Vagina (tissue), 2 donors: ENCODE data around the gene B4GALT1. TPM values are rescaled to one million over a fixed set of nuclear protein-coding genes. Genes with fewer than 3 reads are reported as not detected.

Experiments
- DNase-seq, 2 donors: peaks; one replicate each; pipeline ENCODE4 v3.0.0-alpha.2; 2017; ENCODE audit errors: extremely low spot score in 2 of 2
- H3K27ac ChIP-seq: fragments of 200-600 bp; sonication (generic); one replicate; pipeline ENCODE4 v1.5.1; 2019
- H3K27me3 ChIP-seq: fragments of 200-600 bp; sonication (generic); one replicate; pipeline ENCODE4 v1.5.1; 2019
- H3K36me3 ChIP-seq, 2 donors: fragments of 200-600 bp; sonication (generic); one replicate each; pipeline ENCODE4 v1.5.1; 2017 to 2019
- H3K4me1 ChIP-seq: fragments of 200-600 bp; sonication (generic); one replicate; pipeline ENCODE4 v1.5.1; 2019
- H3K4me3 ChIP-seq, 2 donors: fragments of 200-600 bp; sonication (generic); 1 replicate in 1 of 2; 2 replicates in 1 of 2; pipeline ENCODE4 v1.5.1; 2016 to 2019
- H3K9me3 ChIP-seq: fragments of 200-600 bp; sonication (generic); one replicate; pipeline ENCODE4 v1.5.1; 2019
- POLR2A ChIP-seq, 2 donors: fragments of 450-650 bp; IDR thresholded peaks; one replicate each; pipeline ENCODE4 v1.6.1; 2017; ENCODE audit warnings: antibody characterized with exemption in 2 of 2, mild to moderate bottlenecking in 2 of 2, moderate library complexity in 2 of 2
- POLR2AphosphoS5 ChIP-seq, 2 donors: sonication (generic); formaldehyde crosslinking; IDR thresholded peaks; one replicate each; pipeline ENCODE4 v1.9.0; 2017; ENCODE audit warnings: antibody characterized with exemption in 2 of 2, mild to moderate bottlenecking in 2 of 2, low read depth in 1 of 2; ENCODE audit not compliant: insufficient read depth in 1 of 2
- intact Hi-C: fragments of 100-400 bp; cut with DNase I; formaldehyde crosslinking; loops from one replicate; pipeline ENCODE4 v1.15.1; 2023
- total RNA-seq: library from RNA; depleted of rRNA; stranded (reverse); fragments of >200 nt; gene quantifications from one replicate; pipeline ENCODE4 v1.2.3, GENCODE V29; 2016
- TF ChIP-seq, protein P1 (sequence below), 3 experiments: fragments of 450-650 bp in 2 of 3; fragments of 200-600 bp in 1 of 3; sonication (generic) in 1 of 3; IDR thresholded peaks; one replicate each; pipeline ENCODE4 v1.5.1; 2017 to 2019; ENCODE audit warnings: antibody characterized with exemption in 3 of 3, mild to moderate bottlenecking in 2 of 3, moderate library complexity in 2 of 3

The B4GALT1 gene
- total RNA-seq, 1 donor from 2014 or later = 85.2 TPM

DNA sequence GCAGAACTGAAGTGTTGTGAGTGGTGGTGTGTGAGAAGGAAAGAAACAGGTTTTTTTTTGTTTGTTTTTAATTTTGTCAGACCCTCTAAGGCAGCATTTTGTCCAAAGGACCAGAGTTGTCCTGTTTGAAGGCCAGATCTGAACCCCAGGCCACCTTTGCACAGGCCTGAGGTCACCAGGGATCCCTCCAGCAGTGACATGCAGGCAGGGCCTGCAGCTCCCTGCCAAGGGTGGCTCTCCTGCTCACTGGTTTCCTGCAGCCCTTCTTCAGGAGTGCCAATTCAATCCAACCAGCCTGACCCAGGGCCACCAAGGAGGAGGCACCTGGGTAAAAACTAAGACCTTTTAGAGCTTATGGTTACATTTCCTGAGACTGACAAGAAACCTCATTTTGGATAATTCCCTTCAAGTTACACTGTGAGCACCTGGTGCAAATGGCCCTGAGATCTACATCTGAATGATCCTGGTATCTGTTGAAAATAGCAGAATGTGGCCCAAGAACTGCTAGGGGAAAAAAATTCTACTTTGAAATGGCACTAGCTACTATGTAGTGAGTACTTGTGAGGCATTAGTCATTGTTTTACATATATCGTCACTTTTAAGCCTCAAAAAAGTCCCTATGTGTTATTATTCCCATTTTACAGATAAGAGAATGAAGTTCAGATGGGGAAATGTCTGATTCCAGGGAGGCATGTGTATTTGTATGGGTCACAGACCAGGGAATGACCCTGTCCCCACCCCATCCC, 57.1 kb downstream of the B4GALT1 start:
- no peak overlapping the region for H3K4me3 ChIP-seq
- TF ChIP-seq, protein P1, sequence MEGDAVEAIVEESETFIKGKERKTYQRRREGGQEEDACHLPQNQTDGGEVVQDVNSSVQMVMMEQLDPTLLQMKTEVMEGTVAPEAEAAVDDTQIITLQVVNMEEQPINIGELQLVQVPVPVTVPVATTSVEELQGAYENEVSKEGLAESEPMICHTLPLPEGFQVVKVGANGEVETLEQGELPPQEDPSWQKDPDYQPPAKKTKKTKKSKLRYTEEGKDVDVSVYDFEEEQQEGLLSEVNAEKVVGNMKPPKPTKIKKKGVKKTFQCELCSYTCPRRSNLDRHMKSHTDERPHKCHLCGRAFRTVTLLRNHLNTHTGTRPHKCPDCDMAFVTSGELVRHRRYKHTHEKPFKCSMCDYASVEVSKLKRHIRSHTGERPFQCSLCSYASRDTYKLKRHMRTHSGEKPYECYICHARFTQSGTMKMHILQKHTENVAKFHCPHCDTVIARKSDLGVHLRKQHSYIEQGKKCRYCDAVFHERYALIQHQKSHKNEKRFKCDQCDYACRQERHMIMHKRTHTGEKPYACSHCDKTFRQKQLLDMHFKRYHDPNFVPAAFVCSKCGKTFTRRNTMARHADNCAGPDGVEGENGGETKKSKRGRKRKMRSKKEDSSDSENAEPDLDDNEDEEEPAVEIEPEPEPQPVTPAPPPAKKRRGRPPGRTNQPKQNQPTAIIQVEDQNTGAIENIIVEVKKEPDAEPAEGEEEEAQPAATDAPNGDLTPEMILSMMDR (IDR thresholded peaks at IDR 0.05) = no peak
- no peak for TF ChIP-seq POLR2AphosphoS5 (IDR thresholded peaks at IDR 0.05; ENCODE audit: insufficient read depth in 1 of 2, low read depth in 1 of 2)
- no peak for TF ChIP-seq POLR2A (IDR thresholded peaks at IDR 0.05)
- peaks cover 18% of the 10 kb centered on the region for H3K4me1 ChIP-seq
- no peak overlapping the region for H3K27ac ChIP-seq
- H3K9me3 ChIP-seq = no peaks in the 10 kb centered on the region
- H3K27me3 ChIP-seq = no peaks in the 10 kb centered on the region
- H3K36me3 ChIP-seq = peaks cover 0 to 40% of the 10 kb centered on the region in 2 donors
- peak in 1 of 2 donors; percentile 42 for DNase-seq
- intact Hi-C loops = loop anchor here (10.0 kb wide), 1 partner anchor 45 kb away; no protein-coding TSS in a partner anchor

DNA sequence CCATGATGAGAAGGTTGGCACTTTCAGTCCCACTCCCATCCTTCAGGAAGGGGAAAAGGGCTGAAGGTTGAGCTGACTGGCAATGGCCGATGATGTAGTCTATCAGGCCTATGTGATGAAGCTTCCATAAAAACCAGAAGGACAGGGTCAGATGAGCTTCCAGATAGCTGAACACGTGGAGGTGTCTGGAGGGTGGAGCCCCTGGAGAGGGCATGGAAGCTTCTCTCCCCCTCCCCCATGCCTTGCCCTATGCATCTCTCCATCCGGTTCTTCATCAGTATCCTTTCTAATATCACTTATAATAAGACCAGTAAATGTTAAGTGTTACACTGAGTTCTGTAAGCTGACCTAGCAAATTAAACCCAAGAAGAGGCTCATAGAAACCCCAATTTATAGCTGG, 58.0 kb downstream of the B4GALT1 start:
- TF ChIP-seq POLR2A (IDR thresholded peaks at IDR 0.05) = no peak
- TF ChIP-seq POLR2AphosphoS5 (IDR thresholded peaks at IDR 0.05; ENCODE audit: insufficient read depth in 1 of 2, low read depth in 1 of 2) = no peak
- TF ChIP-seq, protein P1 (IDR thresholded peaks at IDR 0.05) = no peak
- Histone ChIP-seq H3K27me3 (no peaks in the 10 kb centered on the region), H3K4me1 (peaks cover 18% of the 10 kb centered on the region), H3K4me3 (no peak overlapping the region), H3K9me3 (no peaks in the 10 kb centered on the region), H3K36me3 (peaks cover 0 to 31% of the 10 kb centered on the region in 2 donors), H3K27ac (no peak overlapping the region)
- intact Hi-C loops = loop anchor here (10.0 kb wide), 1 partner anchor 46 kb away; no protein-coding TSS in a partner anchor
- peak in 1 of 2 donors; percentile 67 for DNase-seq

DNA sequence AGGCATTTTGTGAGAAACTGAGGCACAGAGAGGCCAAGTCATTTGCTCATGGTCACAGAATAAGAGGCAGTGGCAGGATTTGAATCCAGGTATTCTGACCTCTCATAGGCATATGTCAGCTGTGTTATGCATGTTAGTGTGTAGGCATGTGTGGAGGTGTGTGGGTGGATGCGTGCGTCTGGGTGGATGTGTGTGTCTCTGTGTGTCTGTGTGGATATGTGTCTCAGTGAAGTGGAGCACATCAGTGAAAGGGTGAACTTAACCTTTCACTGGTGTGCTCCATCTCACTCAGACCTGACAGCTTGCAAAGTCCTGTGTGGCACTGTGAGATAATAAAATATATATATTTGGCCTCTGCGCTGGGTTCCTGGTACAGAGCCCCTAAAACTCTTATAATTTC, 58.7 kb downstream of the B4GALT1 start:
- no peak overlapping the region for H3K27ac ChIP-seq
- intact Hi-C loops = loop anchor here (10.0 kb wide), 1 partner anchor 46 kb away; no protein-coding TSS in a partner anchor
- no peak overlapping the region for H3K4me3 ChIP-seq
- peaks cover 0 to 26% of the 10 kb centered on the region in 2 donors for H3K36me3 ChIP-seq
- no peaks in the 10 kb centered on the region for H3K27me3 ChIP-seq
- no peaks in the 10 kb centered on the region for H3K9me3 ChIP-seq
- TF ChIP-seq POLR2AphosphoS5 (IDR thresholded peaks at IDR 0.05; ENCODE audit: insufficient read depth in 1 of 2, low read depth in 1 of 2) (no peak), POLR2A (IDR thresholded peaks at IDR 0.05) (no peak)
- TF ChIP-seq, protein P1 (IDR thresholded peaks at IDR 0.05) = no peak
- DNase-seq = peak in 1 of 2 donors; percentile 64
- peaks cover 18% of the 10 kb centered on the region for H3K4me1 ChIP-seq

DNA sequence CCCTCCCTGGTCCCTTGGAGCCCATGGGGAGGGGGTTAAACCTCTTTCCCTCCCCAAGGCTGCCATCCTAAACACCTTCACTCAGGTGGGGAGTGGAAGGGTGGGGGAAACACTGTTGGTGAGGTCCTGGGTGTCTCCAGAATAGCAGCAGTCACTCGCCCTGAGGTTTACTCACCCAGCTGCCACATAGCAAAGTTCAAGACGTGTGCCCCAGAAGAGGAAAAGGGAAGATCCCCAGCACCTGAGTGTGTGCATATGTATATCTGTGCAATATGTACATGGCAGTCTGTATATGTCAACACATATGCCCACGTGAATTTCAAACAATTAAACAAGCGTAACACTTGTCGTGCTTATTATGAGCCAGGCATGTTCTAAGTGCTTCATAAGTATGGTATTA, 59.4 kb downstream of the B4GALT1 start:
- Histone ChIP-seq H3K27ac (peak overlapping the region; percentile 67), H3K36me3 (peaks cover 0 to 19% of the 10 kb centered on the region in 2 donors), H3K9me3 (no peaks in the 10 kb centered on the region), H3K27me3 (no peaks in the 10 kb centered on the region), H3K4me3 (no peak overlapping the region), H3K4me1 (peaks cover 18% of the 10 kb centered on the region)
- intact Hi-C loops = loop anchor here (10.0 kb wide), 1 partner anchor 47 kb away; no protein-coding TSS in a partner anchor
- DNase-seq = no peak
- TF ChIP-seq POLR2AphosphoS5 (IDR thresholded peaks at IDR 0.05; ENCODE audit: insufficient read depth in 1 of 2, low read depth in 1 of 2) (no peak), POLR2A (IDR thresholded peaks at IDR 0.05) (no peak)
- TF ChIP-seq, protein P1 (IDR thresholded peaks at IDR 0.05) = no peak
